ENCODE measurements around the gene AGAP1. TPM values are rescaled to one million over a fixed set of nuclear protein-coding genes. Genes with fewer than 3 reads are reported as not detected.

AGAP1 gene
- total RNA-seq, 1 donor from 2014 or later, result 36.2 TPM

DNA sequence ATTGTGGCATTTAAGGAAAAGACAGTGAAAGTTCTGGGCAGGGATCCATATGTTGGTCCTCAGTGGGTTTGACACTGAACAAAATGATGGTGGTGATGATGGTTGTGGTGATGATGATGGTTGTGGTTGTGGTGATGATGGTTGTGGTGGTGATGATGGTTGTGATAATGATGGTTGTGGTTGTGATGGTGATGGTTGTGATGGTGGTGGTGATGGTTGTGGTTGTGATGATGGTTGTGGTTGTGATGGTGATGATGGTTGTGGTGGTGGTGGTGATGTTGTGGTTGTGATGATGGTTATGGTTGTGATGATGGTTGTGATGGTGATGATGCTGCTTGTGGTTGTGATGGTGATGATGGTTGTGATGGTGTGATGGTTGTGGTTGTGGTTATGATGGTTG lies 308.7 kb downstream of the AGAP1 start:
- Histone ChIP-seq H3K36me3 (peaks cover 61% of the 10 kb centered on the region), H3K27ac (no peak overlapping the region), H3K4me3 (no peak overlapping the region), H3K9me3 (no peaks in the 10 kb centered on the region), H3K4me1 (no peaks in the 10 kb centered on the region), H3K27me3 (ENCODE audit: low read depth) (no peaks in the 10 kb centered on the region)
- TF ChIP-seq, protein P1, sequence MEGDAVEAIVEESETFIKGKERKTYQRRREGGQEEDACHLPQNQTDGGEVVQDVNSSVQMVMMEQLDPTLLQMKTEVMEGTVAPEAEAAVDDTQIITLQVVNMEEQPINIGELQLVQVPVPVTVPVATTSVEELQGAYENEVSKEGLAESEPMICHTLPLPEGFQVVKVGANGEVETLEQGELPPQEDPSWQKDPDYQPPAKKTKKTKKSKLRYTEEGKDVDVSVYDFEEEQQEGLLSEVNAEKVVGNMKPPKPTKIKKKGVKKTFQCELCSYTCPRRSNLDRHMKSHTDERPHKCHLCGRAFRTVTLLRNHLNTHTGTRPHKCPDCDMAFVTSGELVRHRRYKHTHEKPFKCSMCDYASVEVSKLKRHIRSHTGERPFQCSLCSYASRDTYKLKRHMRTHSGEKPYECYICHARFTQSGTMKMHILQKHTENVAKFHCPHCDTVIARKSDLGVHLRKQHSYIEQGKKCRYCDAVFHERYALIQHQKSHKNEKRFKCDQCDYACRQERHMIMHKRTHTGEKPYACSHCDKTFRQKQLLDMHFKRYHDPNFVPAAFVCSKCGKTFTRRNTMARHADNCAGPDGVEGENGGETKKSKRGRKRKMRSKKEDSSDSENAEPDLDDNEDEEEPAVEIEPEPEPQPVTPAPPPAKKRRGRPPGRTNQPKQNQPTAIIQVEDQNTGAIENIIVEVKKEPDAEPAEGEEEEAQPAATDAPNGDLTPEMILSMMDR (IDR thresholded peaks at IDR 0.05), result no peak
- no peak for ATAC-seq
- intact Hi-C loops (cut with DNase I), result no loop called here
- no peak for DNase-seq

DNA sequence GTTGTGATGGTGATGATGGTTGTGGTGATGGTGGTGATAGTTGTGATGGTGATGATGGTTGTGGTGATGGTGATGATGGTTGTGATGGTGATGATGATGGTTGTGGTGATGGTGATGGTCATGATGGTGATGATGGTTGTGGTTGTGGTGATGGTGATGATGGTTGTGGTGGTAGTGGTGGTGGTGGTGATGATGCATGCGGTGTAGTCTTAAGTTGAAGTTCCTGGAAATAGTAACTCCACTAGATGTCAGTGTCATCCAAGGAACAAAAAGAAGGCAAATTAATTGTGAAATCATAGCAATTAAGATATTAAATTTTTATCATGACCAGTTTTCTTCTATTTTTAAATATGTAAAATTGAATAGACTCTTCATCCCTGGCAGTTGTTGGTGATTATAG lies 309.2 kb downstream of the AGAP1 start:
- H3K27me3 ChIP-seq (ENCODE audit: low read depth), result no peaks in the 10 kb centered on the region
- no peak overlapping the region for H3K27ac ChIP-seq
- peaks cover 61% of the 10 kb centered on the region for H3K36me3 ChIP-seq
- no peak overlapping the region for H3K4me3 ChIP-seq
- no peaks in the 10 kb centered on the region for H3K4me1 ChIP-seq
- H3K9me3 ChIP-seq, result no peaks in the 10 kb centered on the region
- intact Hi-C loops (cut with DNase I), result no loop called here
- TF ChIP-seq, protein P1 (IDR thresholded peaks at IDR 0.05), result no peak
- DNase-seq (no peak), ATAC-seq (no peak)

DNA sequence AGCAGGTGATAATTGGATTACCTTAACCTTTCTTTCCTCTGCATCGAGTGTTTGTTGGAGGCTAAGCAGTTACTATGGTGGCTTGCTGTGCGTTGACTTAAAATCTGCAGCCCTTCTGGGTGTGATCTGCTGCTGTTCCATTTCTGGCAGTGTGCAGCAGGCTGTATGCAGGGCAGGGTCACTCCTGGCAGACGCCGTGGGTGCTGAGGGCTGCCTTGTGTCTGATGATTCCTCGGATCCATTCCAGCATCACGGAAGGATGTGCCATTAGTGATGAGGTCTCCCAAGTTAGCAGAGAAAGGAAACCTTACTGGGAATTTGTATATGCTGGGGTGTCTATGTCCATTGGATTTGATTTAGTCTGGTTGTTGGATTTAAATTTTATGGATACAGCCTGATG lies 310.8 kb downstream of the AGAP1 start:
- H3K27me3 ChIP-seq (ENCODE audit: low read depth), result no peaks in the 10 kb centered on the region
- peaks cover 62% of the 10 kb centered on the region for H3K36me3 ChIP-seq

DNA sequence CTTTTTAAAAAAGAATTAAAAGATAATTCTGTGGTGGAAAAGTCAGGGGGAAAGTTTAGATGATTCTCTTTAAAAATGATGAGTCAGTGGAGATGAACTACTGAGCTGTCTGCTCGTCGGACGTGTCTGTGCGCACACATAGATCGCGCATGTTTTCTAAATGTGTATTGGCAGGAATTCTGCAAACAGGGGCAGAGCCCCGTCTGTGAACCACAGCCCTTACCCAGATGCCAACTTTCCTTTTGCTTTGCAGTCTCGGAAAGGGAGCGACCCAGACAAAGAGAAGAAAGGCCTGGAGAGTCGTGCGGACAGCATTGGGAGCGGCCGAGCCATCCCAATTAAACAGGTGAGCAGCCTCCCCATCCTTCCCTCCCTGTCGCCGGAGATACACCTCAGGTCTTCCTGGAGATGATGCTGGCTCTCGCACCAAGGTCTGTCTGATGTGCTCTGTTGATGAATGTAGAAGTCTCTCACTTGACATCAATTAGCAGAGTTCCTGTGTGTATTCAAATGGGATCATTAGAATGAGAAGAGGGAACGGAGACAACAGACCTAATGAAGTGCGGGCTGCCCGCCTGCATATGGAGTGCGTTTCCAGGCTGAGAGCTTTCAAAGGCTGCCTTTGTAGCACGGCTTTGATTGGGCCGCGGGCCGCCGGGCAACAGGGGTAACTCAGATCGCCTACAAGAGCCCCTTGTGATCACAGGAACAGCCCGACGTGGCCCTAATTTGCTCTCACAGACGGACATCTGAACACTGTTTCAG lies 313.3 kb downstream of the AGAP1 start:
- Histone ChIP-seq H3K27ac (no peak overlapping the region), H3K4me1 (no peaks in the 10 kb centered on the region), H3K36me3 (peaks cover 66% of the 10 kb centered on the region), H3K4me3 (no peak overlapping the region), H3K27me3 (ENCODE audit: low read depth) (no peaks in the 10 kb centered on the region), H3K9me3 (no peaks in the 10 kb centered on the region)
- no peak for ATAC-seq
- DNase-seq, result no peak
- TF ChIP-seq, protein P1 (IDR thresholded peaks at IDR 0.05), result no peak
- intact Hi-C loops (cut with DNase I), result no loop called here

More for the DNA sequence above, 310.8 kb downstream of the AGAP1 start:
- H3K9me3 ChIP-seq, result no peaks in the 10 kb centered on the region
- no peak overlapping the region for H3K27ac ChIP-seq
- intact Hi-C loops (cut with DNase I), result no loop called here
- DNase-seq (no peak), ATAC-seq (no peak)
- no peaks in the 10 kb centered on the region for H3K4me1 ChIP-seq
- H3K4me3 ChIP-seq, result no peak overlapping the region
- TF ChIP-seq, protein P1 (IDR thresholded peaks at IDR 0.05), result no peak

DNA sequence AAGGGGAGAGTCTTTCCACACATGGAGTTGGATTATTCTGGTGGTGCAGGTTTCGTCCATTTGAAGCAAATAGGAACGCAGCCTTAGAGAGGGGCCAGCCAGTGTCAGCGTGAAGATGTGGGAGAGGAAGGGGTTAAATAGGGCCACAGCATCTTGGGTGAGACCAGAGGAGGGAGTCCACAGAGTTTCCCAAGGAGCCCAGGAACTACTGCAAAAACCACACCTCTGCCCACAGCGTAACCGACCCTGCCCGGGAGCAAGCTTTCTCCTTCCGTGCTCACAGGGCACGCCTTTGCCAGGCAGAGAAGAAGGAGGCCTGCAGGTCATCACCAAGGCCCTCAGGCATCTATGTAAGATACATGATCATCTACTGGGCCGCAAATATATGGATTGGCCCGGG lies 314.5 kb downstream of the AGAP1 start:
- no peaks in the 10 kb centered on the region for H3K9me3 ChIP-seq
- TF ChIP-seq, protein P1 (IDR thresholded peaks at IDR 0.05), result no peak
- peaks cover 78% of the 10 kb centered on the region for H3K36me3 ChIP-seq
- no peaks in the 10 kb centered on the region for H3K4me1 ChIP-seq
- no peak for ATAC-seq
- intact Hi-C loops (cut with DNase I), result no loop called here
- H3K27me3 ChIP-seq (ENCODE audit: low read depth), result no peaks in the 10 kb centered on the region
- no peak overlapping the region for H3K4me3 ChIP-seq
- no peak overlapping the region for H3K27ac ChIP-seq
- no peak for DNase-seq

Measured in lower lobe of right lung (tissue), 2 donors.